ENCODE measurements around the gene DCXR. TPM values are rescaled to one million over a fixed set of nuclear protein-coding genes. Genes with fewer than 3 reads are reported as not detected.

The DCXR gene
- total and polyA plus RNA-seq, 3 experiments from 2014 or later: 108 to 127 (median 117) TPM

- POLR2A ChIA-PET: interaction anchor here (0.7 kb wide), 1 partner anchor 11 kb away, joined by 3 read pairs; no protein-coding TSS in a partner anchor
- Histone ChIP-seq H3K36me3 (ENCODE audit: insufficient read depth, low read length) (peaks cover 5% of the 10 kb centered on the region), H3K9me3 (ENCODE audit: low read length) (no peaks in the 10 kb centered on the region), H3K27me3 (ENCODE audit: insufficient read depth, low read length, poor library complexity, severe bottlenecking) (no peaks in the 10 kb centered on the region), H3K4me1 (ENCODE audit: insufficient read depth, low read length) (no peaks in the 10 kb centered on the region), H3K4me3 (ENCODE audit: low read length) (no peak overlapping the region), H3K27ac (ENCODE audit: low read depth, low read length) (no peak overlapping the region)
- Mint-ChIP-seq H3K4me3 (peak overlapping the region in 1 of 7 donors; percentile 61), H3K36me3 (peaks cover 0 to 30% (median 2%) of the 10 kb centered on the region in 3 donors), H3K27ac (no peak overlapping the region), H3K27me3 (no peaks in the 10 kb centered on the region), H3K4me1 (no peaks in the 10 kb centered on the region), H3K9me3 (no peaks in the 10 kb centered on the region)
- CTCF ChIA-PET: no interaction called here
- DNase-seq: no peak
Measured at GRCh38 chr17:82076785-82077591, 39.5 kb upstream of the DCXR start.

- Histone ChIP-seq H3K9me3 (ENCODE audit: low read length) (no peaks in the 10 kb centered on the region), H3K27ac (ENCODE audit: low read depth, low read length) (no peak overlapping the region), H3K27me3 (ENCODE audit: insufficient read depth, low read length, poor library complexity, severe bottlenecking) (no peaks in the 10 kb centered on the region), H3K4me3 (ENCODE audit: low read length) (no peak overlapping the region), H3K4me1 (ENCODE audit: insufficient read depth, low read length) (no peaks in the 10 kb centered on the region), H3K36me3 (ENCODE audit: insufficient read depth, low read length) (peaks cover 5% of the 10 kb centered on the region)
- H3K9me3 Mint-ChIP-seq: no peaks in the 10 kb centered on the region
- H3K4me3 Mint-ChIP-seq: peak overlapping the region in 1 of 7 donors; percentile 66
- peak overlapping the region in 1 of 8 donors; percentile 74 for H3K27ac Mint-ChIP-seq
- no peaks in the 10 kb centered on the region for H3K27me3 Mint-ChIP-seq
- H3K36me3 Mint-ChIP-seq: peaks cover 0 to 25% (median 2%) of the 10 kb centered on the region in 3 donors
- CTCF ChIA-PET: no interaction called here
- POLR2A ChIA-PET: interaction anchor here (0.7 kb wide), 1 partner anchor 10 kb away, joined by 3 read pairs; no protein-coding TSS in a partner anchor
- H3K4me1 Mint-ChIP-seq: no peaks in the 10 kb centered on the region
- no peak for DNase-seq
Measured at GRCh38 chr17:82076018-82076784, 38.7 kb upstream of the DCXR start.

- H3K36me3 ChIP-seq (ENCODE audit: insufficient read depth, low read length): no peaks in the 10 kb centered on the region
- ChIA-PET CTCF (no interaction called here), POLR2A (no interaction called here)
- H3K27me3 Mint-ChIP-seq: no peaks in the 10 kb centered on the region
- no peaks in the 10 kb centered on the region for H3K27me3 ChIP-seq (ENCODE audit: insufficient read depth, low read length, poor library complexity, severe bottlenecking)
- H3K4me1 Mint-ChIP-seq: no peaks in the 10 kb centered on the region
- H3K9me3 ChIP-seq (ENCODE audit: low read length): no peaks in the 10 kb centered on the region
- H3K9me3 Mint-ChIP-seq: no peaks in the 10 kb centered on the region
- no peak for DNase-seq
- H3K4me3 Mint-ChIP-seq: no peak overlapping the region
- no peak overlapping the region for H3K27ac Mint-ChIP-seq
- no peak overlapping the region for H3K27ac ChIP-seq (ENCODE audit: low read depth, low read length)
- H3K36me3 Mint-ChIP-seq: peaks cover 0 to 3% (median 2%) of the 10 kb centered on the region in 3 donors
- no peaks in the 10 kb centered on the region for H3K4me1 ChIP-seq (ENCODE audit: insufficient read depth, low read length)
- H3K4me3 ChIP-seq (ENCODE audit: low read length): no peak overlapping the region
Measured at GRCh38 chr17:82073446-82073845, 35.9 kb upstream of the DCXR start.

GRCh38 chr17:82072827-82073226, 35.3 kb upstream of the DCXR start:
- no peaks in the 10 kb centered on the region for H3K9me3 Mint-ChIP-seq
- ChIA-PET POLR2A (no interaction called here), CTCF (no interaction called here)
- Histone ChIP-seq H3K4me3 (ENCODE audit: low read length) (no peak overlapping the region), H3K9me3 (ENCODE audit: low read length) (no peaks in the 10 kb centered on the region), H3K36me3 (ENCODE audit: insufficient read depth, low read length) (no peaks in the 10 kb centered on the region), H3K4me1 (ENCODE audit: insufficient read depth, low read length) (no peaks in the 10 kb centered on the region), H3K27ac (ENCODE audit: low read depth, low read length) (no peak overlapping the region), H3K27me3 (ENCODE audit: insufficient read depth, low read length, poor library complexity, severe bottlenecking) (no peaks in the 10 kb centered on the region)
- H3K27ac Mint-ChIP-seq: peak overlapping the region in 1 of 8 donors; percentile 30
- peak overlapping the region in 1 of 7 donors; percentile 30 for H3K4me3 Mint-ChIP-seq
- H3K36me3 Mint-ChIP-seq: no peaks in the 10 kb centered on the region
- H3K27me3 Mint-ChIP-seq: no peaks in the 10 kb centered on the region
- H3K4me1 Mint-ChIP-seq: no peaks in the 10 kb centered on the region
- DNase-seq: no peak

- Histone ChIP-seq H3K27me3 (ENCODE audit: insufficient read depth, low read length, poor library complexity, severe bottlenecking) (no peaks in the 10 kb centered on the region), H3K9me3 (ENCODE audit: low read length) (no peaks in the 10 kb centered on the region), H3K4me1 (ENCODE audit: insufficient read depth, low read length) (peaks cover 11% of the 10 kb centered on the region), H3K27ac (ENCODE audit: low read depth, low read length) (no peak overlapping the region), H3K4me3 (ENCODE audit: low read length) (no peak overlapping the region), H3K36me3 (ENCODE audit: insufficient read depth, low read length) (no peaks in the 10 kb centered on the region)
- H3K27me3 Mint-ChIP-seq: no peaks in the 10 kb centered on the region
- ChIA-PET POLR2A (no interaction called here), CTCF (no interaction called here)
- peaks cover 0 to 1% (median 0%) of the 10 kb centered on the region in 3 donors for H3K36me3 Mint-ChIP-seq
- no peaks in the 10 kb centered on the region for H3K9me3 Mint-ChIP-seq
- H3K4me3 Mint-ChIP-seq: peak overlapping the region in 1 of 7 donors; percentile 45
- H3K4me1 Mint-ChIP-seq: peaks cover 4 to 6% (median 6%) of the 10 kb centered on the region in 3 donors
- no peak for DNase-seq
- H3K27ac Mint-ChIP-seq: no peak overlapping the region
Measured at GRCh38 chr17:82070611-82071010, 33.1 kb upstream of the DCXR start.

GRCh38 chr17:82065638-82066303, 28.3 kb upstream of the DCXR start, which contains the start of gene DUS1L:
Gene DUS1L (minus strand): TSS chr17:82065804. CDS start chr17:82065059, 745 bp downstream.
- Mint-ChIP-seq H3K27ac (peak within 1 kb of the TSS; percentile 78 to 93 (median 90)), H3K4me3 (peak within 1 kb of the TSS; percentile 72 to 92 (median 83)), H3K9me3 (no peaks in the 10 kb centered on the region), H3K27me3 (no peaks in the 10 kb centered on the region), H3K36me3 (peaks cover 0 to 24% (median 0%) of the 10 kb centered on the region in 3 donors), H3K4me1 (peaks cover 8 to 19% (median 11%) of the 10 kb centered on the region in 3 donors)
- Histone ChIP-seq H3K4me1 (ENCODE audit: insufficient read depth, low read length) (peaks cover 27% of the 10 kb centered on the region), H3K4me3 (ENCODE audit: low read length) (peak within 1 kb of the TSS; percentile 64), H3K27me3 (ENCODE audit: insufficient read depth, low read length, poor library complexity, severe bottlenecking) (no peaks in the 10 kb centered on the region), H3K36me3 (ENCODE audit: insufficient read depth, low read length) (no peaks in the 10 kb centered on the region), H3K9me3 (ENCODE audit: low read length) (no peaks in the 10 kb centered on the region), H3K27ac (ENCODE audit: low read depth, low read length) (peak within 1 kb of the TSS; percentile 67)
- peak; percentile 54 to 75 (median 58) for DNase-seq
- CTCF ChIA-PET: interaction anchor here (0.9 to 1.5 kb wide), 4 partner anchors 26 to 60 kb away, joined by 3 to 7 read pairs (median 4); partner anchors contain the start of gene DCXR
- POLR2A ChIA-PET: interaction anchor here (1.0 to 1.4 kb wide), 5 partner anchors 11 to 227 kb away, joined by 3 to 4 read pairs (median 3); partner anchors contain the start of genes DCXR, GPS1 and RFNG

GRCh38 chr17:82065193-82065637, 27.7 kb upstream of the DCXR start:
- Mint-ChIP-seq H3K27ac (peak overlapping the region in 3 of 8 donors; percentile 14 to 78 (median 70)), H3K36me3 (peaks cover 0 to 27% (median 0%) of the 10 kb centered on the region in 3 donors), H3K9me3 (no peaks in the 10 kb centered on the region), H3K27me3 (no peaks in the 10 kb centered on the region), H3K4me1 (peaks cover 8 to 19% (median 11%) of the 10 kb centered on the region in 3 donors), H3K4me3 (peak overlapping the region in 6 of 7 donors; percentile 36 to 74 (median 68))
- Histone ChIP-seq H3K27ac (ENCODE audit: low read depth, low read length) (peak overlapping the region; percentile 67), H3K4me1 (ENCODE audit: insufficient read depth, low read length) (peaks cover 27% of the 10 kb centered on the region), H3K36me3 (ENCODE audit: insufficient read depth, low read length) (no peaks in the 10 kb centered on the region), H3K9me3 (ENCODE audit: low read length) (no peaks in the 10 kb centered on the region), H3K27me3 (ENCODE audit: insufficient read depth, low read length, poor library complexity, severe bottlenecking) (no peaks in the 10 kb centered on the region), H3K4me3 (ENCODE audit: low read length) (peak overlapping the region; percentile 51)
- peak in 2 of 5 donors; percentile 24 to 61 for DNase-seq
- CTCF ChIA-PET: interaction anchor here (1.4 to 1.6 kb wide), 2 partner anchors 27 to 34 kb away, joined by 3 read pairs; partner anchors contain the start of gene DCXR
- POLR2A ChIA-PET: interaction anchor here (1.0 to 1.4 kb wide), 4 partner anchors 13 to 227 kb away, joined by 3 to 4 read pairs (median 4); partner anchors contain the start of genes DCXR, GPS1 and RFNG
